ENCODE results near the gene PER2.

Gene PER2

DNA sequence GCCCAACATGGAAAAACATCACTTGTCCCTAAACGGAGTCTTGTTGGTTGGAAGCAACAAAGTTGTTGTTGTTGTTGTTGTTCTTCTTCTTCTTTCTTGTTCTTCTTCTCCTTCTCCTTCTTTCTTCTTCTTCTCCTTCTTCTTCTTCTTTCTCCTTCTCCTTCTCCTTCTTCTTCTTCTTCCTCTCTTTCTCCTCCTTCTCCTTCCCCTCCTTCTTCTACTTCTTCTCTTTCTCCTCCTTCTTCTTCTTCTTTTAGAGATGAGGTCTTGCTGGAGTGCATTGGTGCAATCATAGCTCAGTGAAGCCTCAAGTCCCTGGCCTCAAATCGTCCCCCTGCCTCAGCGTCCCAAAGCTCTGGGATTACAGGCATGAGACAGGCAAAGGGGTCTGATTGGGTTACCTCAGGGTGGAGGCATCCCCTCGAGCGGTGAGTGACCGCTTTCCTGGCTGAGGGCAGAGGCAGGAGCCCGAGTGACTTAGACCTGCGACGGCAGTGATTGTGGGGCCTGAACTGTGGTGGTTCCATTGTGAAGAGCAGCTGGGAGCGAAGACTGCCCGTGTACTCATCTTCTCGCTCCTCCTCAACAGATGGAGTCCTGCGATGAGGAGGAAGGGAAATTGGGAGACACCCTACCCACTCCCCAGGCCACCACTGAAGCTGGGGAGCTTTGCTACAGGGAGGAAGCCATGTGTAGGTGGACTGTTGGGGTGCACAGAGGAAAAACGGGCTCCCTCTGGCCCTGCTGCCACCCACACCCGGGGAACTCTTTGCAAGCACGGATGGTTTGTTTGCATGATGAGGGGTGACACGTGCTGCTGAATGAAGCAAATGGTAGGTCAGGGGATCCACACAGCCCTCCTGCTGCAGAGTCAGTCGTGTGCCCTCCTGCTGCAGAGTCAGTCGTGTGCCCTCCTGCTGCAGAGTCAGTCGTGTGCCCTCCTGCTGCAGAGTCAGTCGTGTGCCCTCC, 7.0 kb upstream of the PER2 start:
- no peak overlapping the region for H3K27ac ChIP-seq
- TF ChIP-seq, protein P1, sequence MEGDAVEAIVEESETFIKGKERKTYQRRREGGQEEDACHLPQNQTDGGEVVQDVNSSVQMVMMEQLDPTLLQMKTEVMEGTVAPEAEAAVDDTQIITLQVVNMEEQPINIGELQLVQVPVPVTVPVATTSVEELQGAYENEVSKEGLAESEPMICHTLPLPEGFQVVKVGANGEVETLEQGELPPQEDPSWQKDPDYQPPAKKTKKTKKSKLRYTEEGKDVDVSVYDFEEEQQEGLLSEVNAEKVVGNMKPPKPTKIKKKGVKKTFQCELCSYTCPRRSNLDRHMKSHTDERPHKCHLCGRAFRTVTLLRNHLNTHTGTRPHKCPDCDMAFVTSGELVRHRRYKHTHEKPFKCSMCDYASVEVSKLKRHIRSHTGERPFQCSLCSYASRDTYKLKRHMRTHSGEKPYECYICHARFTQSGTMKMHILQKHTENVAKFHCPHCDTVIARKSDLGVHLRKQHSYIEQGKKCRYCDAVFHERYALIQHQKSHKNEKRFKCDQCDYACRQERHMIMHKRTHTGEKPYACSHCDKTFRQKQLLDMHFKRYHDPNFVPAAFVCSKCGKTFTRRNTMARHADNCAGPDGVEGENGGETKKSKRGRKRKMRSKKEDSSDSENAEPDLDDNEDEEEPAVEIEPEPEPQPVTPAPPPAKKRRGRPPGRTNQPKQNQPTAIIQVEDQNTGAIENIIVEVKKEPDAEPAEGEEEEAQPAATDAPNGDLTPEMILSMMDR (conservative IDR thresholded peaks at IDR 0.05), result no peak

DNA sequence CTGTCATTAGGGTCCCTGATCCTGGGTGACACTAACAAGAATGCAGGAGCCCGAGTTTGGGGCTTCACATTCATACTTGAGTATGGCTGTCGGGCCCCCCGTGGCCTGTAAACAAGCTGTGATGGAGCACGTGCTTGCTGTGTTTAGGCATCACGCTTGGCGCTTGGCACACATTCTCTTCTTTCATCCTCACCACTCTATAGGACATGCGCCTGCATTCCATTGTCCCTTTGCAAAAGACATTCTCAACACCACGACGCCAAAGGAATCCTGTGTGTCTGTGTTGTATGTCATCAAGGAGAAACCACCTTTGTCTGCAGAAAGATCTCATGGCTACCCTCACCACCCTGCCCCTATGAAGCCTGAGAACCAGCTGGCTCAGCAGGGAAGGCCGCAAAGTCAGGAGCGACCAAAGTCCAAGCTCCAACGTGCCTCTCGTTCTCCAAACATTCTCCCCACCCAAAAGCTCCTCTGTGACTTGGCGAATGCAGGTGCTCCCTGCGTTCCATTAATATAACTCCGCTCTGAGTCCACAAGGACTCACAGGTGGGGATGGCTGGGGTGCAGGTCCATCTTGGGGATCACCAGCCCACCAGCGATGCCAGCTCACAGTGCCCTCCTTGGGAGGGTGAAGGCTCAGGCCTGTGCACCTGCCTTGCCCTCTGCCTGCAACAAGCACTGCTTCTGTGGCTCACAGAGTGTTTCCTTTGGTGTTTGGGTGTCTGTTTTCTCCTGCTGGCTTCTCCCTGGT, 6.2 kb upstream of the PER2 start:
- TF ChIP-seq, protein P1 (conservative IDR thresholded peaks at IDR 0.05), result no peak
- no peak overlapping the region for H3K27ac ChIP-seq

DNA sequence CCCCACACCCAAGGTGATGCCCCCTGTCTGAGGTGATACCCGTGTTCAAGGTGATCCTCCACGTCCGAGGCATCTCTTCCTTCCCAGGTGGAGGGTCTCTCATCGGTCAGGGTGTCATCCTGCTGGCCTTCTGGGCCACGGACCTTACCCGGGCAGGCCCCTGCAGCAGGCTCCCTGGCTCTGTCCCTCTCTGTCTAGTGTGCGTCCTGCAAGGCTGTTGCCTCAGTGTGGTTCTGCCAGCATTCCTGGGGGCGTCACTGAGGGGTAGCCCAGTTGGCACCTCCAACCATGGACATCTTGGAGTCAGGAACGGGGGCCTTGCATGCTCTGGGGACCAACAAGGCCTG, 5.6 kb upstream of the PER2 start:
- H3K27ac ChIP-seq, result no peak overlapping the region
- TF ChIP-seq, protein P1 (conservative IDR thresholded peaks at IDR 0.05), result no peak

- no peak overlapping the region for H3K27ac ChIP-seq
- TF ChIP-seq, protein P1 (conservative IDR thresholded peaks at IDR 0.05), result no peak
Measured at GRCh38 chr2:238291550-238292281, 3.3 kb upstream of the PER2 start.

DNA sequence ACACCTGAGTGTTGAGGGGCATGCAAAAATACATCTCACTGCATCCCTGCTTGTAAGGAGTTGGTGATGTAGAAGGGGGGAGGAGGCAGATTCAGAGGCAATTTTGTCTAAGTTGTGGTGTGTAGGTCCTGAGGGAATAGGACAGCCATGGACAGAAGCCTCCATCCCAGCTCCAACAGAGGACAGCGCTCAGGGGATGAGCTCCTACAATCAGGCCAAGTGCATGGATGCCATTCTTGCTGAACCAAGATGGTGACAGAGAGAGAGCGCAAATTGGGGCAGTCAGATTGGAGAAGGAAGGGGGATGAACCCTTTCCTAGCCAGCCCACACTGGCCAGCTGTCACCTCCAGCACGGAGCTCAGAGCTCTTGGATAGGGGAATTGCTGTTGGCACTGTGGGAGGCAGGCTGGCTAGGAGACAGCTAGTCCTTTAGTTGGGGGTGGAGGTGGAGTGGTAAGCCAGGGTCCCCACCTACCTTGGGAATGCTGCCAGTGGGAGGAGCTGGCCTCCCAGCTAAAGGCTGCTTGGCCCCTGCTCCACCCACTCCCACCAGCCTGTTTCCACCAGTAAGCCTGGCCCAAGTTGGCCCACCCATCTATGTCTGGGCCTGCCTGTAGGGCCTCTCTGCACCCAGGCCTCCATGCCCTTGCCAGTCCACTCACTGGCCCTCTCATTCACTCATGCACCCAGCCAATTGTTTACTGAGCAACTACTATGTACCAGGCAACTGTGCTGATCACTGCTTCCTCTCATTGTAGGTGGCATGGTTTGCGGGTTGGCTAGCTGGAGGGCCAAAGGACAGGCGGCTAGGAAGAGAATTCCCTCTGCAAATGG, 2.5 kb upstream of the PER2 start:
- H3K27ac ChIP-seq, result no peak overlapping the region
- TF ChIP-seq, protein P1 (conservative IDR thresholded peaks at IDR 0.05), result no peak

GRCh38 chr2:238290091-238290509, 1.7 kb upstream of the PER2 start:
- TF ChIP-seq, protein P1 (conservative IDR thresholded peaks at IDR 0.05), result no peak
- no peak overlapping the region for H3K27ac ChIP-seq

All from VCaP (cell line).